NCI-H2081 (cell line): ENCODE data around the gene MCOLN2.

ENCODE experiments used
- DNase-seq, 2 experiments: peaks; one replicate each; lab custom pipeline; 2025; lab: John Stamatoyannopoulos, UW

The MCOLN2 gene

DNA sequence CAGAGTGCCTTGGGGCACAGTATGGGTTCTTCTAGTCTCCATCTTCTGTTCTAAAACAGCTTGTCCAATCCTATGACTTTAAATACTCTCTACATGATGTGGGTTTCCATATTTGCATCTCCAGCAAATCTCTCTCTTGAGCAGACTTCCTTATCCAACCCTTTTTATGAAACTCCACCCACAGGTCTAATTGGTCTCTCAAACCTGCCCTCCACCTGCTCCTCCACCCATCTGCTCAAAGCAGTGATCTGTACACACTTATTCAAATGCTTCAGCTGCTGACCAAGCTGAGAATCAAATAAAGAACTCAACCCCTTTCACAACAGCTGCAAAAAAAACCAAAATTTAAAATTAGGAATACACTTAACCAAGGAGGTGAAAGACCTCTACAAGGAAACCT is 11.5 kb downstream of the MCOLN2 start:
- no peak for DNase-seq

DNA sequence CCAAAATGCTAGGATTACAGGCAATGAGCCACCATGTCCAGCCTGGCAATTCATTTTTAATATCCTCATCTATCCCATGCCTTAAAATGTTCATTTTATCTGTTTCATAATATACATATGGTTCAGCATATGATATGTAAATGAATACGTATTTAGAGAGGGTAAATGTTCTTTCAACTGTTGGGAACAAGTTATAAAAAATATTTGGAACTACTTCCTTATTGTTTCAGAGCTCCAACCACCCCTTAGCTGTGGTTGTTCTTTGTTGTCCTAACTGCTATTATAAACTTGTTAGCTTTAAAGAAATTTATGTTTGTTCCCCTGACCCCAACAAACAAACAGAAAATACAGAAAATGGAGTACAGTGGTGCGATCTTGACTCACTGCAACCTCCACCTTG is 14.5 kb downstream of the MCOLN2 start:
- DNase-seq, result no peak

DNA sequence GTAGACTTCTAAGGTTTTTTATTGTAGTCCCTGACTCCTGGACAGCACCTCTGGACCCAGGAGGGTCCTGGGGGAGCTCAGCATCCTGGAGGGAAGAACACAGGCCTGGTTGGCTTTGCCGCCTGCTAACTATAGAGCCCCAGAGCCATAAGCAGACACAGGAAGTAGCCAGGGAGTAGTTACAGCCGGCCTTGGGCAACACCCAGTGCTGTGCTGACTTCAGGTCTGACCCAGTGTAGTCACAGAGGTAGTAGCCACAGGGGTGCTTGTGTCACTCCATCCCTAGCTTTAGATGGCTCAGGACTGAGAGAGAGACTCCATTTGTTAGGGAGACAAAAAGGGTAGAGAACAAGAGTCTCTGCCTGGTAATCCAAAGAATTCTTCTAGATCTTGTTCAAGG is 21.9 kb downstream of the MCOLN2 start:
- no peak for DNase-seq

DNA sequence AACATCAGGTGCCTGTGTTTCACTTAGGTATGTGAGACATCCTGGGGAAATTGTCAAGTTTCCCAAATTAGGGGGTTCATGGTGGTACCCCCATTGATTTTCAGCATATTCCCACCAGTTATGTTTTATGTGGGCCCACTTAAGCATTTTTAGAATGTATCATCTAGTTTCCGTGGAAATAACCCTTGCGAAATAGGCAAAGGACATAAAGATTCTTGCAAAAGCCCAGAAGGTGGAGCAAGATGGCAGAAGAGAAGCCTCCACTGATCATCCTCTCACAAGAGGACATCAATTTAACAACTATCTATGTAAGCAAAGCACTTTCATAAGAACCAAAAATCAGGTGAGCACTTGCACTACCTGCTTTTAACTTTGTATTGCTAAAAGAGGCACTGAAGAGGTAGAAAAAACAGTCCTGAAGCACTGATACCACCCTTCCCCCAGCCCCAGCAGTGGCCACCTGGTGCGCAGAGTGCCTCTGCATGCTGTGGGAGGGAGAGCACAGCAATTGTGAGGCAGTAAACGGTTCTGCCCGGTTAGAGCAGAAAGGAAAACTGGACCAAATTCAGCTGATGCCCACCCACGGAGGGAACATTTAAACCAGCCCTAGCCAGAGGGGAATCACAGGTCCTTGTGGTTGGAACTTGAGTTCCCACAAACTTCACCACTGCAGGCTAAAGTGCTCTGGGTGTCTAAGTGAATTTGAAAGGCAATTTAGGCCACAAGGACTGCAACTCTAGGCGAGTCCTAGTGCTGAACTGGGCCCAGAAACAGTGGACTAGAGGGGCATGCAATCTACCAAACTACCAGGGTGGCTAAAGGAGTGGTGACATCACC is 23.2 kb downstream of the MCOLN2 start:
- DNase-seq, result no peak

DNA sequence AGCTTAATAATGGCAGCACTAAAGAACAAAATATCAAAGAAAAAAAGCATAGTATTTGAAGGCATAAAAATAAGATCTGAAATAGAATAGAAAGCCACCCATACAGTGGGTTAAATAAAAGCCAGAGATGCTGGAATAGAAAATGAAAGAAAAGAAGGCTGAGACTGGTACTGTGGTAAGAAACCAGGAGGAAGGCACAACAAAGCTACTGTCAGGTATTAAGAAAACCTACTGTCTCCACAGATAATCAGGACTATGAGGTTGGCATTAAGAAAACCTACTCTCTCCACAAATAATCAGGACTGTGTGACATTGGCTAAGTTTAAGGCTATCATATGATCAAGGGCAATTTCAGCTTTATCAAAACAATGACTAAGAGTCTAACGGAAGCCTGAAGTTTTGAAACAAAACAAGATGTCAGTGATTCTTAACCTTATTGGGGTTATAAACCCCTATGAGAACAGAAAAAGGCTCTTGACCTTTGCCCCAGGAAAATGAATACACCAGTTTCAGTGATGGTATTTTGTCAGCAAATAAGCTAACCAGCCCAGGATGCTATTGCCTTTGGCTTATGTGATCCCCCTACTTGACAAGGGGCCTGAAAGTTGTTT is 24.4 kb downstream of the MCOLN2 start:
- DNase-seq, result no peak

DNA sequence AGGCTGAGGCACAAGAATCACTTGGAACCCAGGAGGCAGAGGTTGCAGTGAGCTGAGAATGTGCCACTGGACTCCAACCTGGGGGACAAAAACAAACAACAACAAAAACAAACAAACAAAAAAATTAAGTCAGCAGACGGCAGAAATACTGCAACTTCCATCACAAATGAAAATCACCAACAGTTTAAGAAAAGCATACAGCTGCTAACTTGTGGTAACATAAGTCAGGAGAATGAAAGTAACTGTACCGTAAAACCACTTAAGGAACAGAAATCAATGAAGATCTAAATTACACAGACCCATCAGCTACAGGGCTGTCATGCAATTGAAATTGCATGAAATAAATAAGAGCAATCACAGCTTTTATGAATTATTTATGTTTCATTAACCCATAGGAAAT is 25.0 kb downstream of the MCOLN2 start:
- no peak for DNase-seq

DNA sequence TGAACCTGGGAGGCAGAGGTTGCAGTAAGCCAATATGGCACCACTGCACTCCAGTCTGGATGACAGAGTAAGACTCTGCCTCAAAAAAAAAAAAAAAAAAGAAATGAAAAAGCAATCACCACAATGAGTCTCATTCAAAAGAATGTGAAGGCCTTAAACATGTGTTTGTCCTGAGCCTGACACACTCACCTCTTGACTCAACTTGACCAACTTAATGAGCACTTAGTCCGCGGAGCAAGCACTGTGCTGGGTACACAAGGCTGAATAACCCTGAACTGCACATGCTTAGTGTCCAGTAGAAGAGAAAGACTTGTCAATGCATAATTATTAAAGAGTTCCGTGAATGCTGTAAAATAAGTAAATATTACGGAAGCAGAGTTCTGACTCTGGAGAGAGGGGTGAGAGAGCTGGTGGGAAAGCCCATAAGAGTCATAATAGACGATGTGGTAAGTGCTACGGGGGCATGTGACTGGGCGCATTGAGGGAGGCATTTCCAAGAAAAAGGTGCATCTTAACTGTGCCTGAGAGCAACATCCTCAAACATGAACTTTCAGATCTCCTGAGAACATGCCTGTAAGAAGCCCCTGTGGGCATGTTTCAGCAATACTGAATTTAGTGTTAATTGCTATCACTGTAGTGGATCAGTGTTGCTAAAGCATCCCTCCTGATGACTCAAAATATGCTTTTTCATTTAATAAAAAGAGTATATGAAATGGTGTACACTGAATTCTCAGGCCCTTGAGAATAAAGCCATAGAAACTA is 27.2 kb downstream of the MCOLN2 start:
- DNase-seq, result no peak

DNA sequence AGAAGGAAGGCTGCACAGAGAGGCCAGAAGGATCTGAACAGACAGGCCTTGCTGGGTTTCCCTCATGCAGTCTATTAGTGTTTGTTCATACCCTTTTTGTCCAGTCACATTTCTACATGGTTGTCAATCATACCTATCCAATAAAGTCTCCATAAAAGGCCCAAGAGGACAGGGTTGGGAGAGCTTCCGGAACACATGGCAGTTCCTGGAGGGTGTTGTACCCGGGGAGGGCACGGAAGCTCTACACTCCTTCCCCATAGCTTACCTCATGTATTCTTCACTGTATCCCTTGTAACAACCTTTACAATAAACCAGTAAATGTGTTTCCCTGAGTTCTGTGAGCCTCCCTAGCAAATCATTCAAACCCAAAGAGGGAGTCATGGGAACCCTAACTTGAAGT is 28.0 kb downstream of the MCOLN2 start:
- DNase-seq, result no peak

DNA sequence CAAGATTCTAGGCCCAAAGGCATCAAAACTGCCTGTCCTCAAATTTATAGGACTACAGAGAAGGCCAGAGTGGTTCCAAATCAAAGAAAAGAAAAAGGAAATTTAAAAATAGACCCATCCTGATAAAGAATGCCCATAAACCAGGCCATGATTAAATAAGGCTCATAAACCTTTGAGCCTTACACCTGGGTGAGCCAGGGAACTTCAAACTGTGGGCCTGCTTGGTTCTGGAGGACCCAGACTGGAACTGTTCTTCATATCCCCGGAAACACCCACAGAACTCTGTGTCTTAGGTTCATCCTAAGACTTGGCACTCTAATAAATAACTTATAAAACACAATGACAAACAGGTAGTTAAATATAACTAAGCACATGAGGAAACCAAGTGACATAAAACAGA is 28.8 kb downstream of the MCOLN2 start:
- DNase-seq, result no peak

DNA sequence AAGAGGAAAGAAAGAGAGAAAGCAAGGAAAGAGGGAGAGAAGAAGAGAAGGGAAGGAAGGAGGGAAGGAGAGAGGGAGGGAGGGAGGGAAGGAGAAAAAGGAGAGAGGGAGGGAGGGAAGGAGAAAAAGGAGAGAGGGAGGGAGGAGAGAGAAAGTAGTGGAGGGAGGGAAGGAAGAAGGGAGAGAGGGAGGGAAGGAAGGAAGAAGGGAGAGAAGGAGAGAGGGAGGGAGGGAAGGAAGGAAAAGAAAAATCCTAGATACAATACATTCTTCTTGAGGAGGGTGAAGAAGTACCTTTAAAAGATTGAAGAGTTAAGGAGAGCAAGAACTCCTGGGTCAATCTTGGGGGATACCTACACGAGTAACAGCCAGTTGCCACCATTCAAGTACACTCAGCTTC is 29.2 kb downstream of the MCOLN2 start:
- DNase-seq, result no peak

DNA sequence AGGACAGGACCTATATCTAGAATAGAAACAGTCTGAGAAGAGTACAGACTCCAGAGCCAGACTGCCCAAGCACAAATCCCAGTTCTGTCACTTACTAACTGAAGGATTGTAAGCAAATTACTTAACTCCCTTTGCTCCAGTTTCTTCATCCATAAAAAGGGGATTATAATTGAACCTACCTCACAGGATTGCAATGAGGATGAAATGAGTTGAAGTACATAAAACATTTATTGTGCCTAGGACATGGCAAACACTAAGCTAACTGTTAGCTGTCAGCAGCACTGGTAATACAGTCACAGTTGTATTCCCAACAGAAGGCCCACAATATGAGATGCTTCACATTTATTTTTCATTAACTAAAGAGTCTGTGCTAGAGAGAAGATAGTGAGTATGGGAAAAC is 33.9 kb downstream of the MCOLN2 start:
- DNase-seq, result no peak

DNA sequence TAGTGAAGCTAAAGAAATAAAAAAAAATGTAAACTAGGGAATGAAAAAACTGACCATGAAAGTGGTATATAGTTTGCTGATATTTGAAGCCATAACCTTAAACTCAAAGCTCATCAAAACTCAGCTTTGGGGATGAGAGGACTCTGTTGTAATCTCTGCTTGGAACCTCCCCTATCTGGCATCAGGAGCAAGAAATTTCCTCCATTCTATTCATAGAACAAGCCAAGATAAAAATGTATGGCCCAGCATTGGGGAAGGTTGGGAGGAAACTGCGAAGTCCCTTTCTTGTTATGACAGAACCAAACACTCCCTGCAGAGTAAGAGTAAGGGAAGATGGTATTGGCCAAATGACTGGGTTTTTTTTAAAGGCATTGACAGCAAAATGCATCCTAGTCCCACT is 35.6 kb downstream of the MCOLN2 start:
- DNase-seq, result no peak

DNA sequence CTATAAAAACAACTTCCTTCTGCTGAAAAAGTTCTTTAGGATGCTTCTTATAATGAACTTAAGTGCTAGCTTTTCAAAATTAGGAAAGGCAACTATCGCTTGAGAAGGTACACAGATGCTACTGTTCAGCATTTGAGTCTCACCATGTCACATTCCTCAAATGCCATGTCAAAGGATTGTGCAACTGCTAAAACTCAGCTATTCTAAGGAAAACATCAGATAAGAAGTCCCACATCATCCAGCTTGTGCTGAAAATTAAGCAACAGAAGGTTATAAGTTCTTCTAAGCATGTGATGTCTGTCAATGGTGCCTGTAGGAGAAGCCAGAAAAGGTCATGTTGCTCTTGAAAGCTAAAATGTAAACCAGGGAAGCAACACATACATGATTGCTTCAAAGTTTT is 36.5 kb downstream of the MCOLN2 start:
- no peak for DNase-seq

DNA sequence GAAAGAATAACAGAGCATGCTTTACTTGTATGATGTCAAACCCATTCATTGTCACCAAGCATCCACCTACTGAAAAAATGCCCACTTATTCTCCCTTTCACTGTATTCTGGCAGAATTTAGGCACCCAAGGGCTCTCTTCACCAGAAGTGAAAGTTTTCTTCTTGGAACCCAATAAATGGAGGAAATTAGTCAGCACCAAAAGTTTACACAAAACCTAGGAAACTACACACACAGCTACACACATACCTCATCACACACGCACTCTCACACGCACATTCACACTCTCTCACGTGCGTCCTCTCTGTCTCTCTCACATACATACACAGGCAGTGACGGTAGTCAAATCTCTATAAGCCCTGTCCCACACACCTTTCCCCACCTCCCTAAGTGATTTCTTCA is 37.6 kb downstream of the MCOLN2 start:
- DNase-seq, result no peak

DNA sequence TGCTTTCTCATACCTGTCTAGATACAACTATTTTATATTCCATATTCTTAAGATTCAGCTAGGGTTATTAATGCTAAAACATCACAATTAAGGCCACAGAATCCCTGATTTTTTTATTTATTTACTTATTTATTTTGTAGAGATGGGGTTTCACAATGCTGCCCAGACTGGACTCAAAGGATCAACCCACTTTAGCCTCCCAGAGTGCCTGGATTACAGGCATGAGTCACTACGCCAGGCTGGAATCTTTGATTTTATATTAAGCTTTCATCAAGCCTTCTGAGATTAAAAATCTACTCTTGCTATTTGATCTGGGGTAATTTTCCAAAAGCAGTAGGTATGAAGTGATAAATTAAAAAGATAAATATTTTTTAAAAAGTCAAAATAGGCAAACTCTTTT is 38.9 kb downstream of the MCOLN2 start:
- DNase-seq, result no peak

DNA sequence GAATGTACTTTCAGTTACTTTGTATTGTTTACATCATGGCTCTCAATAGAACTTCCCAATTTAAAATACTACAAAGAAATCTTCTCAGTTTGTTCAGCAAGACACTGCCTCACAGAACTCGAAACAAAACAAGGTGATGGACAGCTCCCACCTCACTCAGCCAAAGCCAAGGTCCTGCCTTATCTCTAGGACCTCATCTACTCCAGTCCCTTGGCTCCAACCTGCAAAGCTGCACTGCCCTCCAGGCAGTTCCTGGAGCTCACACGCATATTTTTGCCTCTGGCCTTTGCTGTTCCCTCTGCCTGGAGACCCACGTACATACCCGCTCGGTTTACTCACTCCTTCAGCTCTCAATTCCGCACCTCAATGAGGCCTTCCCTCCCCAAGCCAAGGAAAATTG is 40.3 kb downstream of the MCOLN2 start:
- DNase-seq, result no peak

DNA sequence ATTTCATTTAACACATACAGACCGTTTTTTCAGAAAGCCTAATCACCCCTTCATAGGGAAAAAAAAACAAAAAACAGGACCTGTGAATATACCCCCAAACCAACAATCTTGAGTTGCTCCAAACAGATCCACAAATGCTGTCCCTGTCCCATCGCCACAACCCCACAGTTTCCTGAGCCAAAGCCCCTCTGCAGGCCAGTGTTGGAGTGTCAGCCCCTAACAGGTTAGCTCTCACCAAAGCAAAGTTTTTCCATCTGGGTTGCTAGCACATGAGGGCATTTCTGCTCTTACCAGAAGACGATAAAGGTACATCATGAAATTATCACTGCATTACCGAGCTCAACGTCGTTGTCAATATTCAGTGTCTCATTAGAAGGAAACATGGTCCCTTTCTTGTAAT is 40.8 kb downstream of the MCOLN2 start:
- DNase-seq, result no peak

DNA sequence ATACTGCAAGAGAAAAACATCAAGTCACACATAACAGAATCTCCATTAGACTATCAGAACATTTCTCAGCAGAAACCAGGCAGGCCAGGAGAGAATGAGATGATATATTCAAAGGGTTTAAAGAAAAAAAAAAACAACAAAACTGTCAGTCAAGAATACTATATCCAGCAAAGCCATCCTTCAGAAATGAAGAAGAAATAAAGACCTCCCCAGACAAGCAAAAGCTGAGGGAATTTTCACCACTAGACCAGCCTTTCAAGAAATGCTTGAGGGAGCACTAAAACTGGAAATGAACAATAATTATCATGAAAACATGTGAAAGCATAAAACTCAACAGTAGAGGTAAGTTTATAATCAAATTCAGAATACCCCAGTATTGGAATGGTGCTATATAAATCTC is 47.2 kb downstream of the MCOLN2 start:
- no peak for DNase-seq

DNA sequence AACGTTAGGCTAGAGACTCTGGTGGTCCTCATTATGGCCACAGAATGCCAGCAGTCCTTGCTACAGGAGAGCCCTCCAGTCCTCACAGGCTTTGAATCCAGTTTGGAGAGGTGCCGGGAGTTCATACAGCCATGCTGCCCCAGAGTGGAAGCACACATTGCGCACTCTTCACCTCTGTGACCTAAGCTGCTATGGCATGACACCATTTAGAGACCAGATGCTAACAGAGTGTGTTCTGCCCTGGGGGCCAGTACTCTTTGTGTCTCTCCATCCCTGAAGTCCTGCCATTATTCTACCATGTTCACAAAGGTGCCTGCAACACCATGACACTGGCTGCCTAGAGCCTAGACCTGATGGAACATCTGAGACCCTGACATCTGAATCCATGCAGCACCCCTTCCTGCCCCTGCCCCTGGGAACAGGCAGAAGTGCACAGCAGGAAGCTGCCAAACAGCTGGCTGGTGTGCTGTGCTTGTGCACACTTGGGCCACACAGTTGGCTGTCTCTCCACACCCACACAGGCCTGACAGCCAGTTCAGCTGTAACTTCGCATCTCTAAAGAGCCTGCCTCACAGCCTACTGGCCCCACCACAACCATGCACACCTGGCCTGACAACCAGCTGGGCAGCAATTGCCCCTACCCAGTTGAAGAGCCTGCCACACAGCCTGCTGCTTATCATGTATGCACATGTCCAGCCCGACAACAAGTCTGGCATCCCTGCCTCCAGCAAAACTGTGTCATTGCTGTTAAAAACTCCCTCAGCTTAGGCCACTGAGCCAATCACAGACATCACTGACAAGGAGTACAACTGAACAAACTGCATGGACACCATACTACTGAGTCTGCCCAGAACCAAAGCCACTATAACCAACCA is 49.1 kb downstream of the MCOLN2 start:
- no peak for DNase-seq

DNA sequence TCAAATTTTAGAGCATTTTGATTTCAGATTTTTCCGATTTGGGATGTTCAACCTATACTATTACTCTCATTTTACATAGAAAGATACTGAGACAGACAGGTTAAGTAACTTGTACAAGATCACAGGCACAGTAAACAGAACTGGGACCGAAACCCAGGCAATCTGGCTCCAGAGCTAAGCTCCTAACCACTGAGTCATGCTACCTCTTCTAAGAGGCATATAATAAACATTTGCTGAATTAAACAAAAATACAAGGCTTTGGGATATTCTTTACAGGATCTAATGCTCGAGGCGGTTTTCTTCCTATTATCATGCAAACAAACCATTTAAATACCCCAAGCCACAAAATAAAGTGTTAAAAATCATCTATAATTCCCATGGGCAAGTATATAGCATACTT is 50.3 kb downstream of the MCOLN2 start:
- DNase-seq, result no peak

DNA sequence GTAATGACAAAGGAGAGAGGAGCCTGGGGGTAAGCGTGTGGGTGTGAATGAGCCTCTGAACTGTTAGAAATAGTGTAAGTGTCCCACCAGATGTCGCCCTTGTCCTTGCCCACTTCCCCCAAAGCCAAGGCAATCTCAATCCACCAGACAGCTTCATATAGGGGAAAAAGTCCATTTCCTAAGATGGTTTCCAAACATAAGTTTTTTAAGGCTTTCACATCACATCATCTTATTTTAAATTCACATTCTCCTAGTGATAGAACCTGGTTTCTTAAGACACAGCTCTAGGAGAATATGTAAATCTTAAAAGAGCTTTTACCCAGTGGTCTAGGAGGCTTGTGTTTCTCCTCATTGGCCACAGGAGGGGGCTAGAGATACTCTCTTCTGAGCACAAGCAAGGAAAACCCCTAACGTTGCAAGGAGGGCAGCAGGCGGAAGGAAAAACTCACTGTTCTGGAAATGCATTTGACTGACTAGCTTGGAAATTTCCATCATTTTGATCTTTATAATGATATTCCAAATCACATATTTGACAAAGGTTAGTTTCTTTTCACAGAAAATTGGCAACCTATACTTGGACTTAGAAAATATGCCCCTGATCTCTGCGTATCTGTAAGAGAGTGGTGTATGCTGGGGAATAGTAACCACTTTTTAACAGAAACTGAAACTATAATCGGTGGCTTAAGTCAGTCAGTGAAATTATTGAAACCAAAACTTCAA is 52.0 kb downstream of the MCOLN2 start:
- peak; percentile 71 to 73 for DNase-seq

DNA sequence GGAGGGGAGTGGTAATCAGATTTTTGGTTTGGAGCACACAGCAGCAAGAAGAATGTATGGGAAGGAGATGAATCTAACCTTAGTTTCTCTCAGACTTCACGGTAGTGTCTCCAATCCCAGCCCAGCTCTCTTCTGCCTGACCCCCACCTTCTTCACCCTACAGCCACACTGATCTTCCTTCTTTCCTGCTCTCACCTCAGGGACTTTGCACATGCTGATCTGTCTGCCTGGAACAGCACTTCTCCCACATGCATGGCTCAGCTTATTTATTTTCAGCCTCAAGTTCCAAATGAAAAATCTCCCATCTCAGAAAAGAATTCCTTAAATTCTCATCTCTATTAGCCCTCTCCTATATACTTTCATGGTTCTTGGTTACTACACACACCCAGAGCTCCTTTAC is 55.1 kb downstream of the MCOLN2 start:
- no peak for DNase-seq
